DLD1 (cell line): ENCODE measurements around the gene IRF2.
"Not testable (repeated sequence)": the region's sequence is repeated elsewhere in the genome, so short reads cannot be mapped to it uniquely, and the experiment has no call there.

Experiments
- in situ Hi-C: cut with HindIII; loops from 2 replicates; pipeline ENCODE4 v1.10.0; 2017; ENCODE audit warnings: low sequenced_read_pairs

The IRF2 gene

DNA sequence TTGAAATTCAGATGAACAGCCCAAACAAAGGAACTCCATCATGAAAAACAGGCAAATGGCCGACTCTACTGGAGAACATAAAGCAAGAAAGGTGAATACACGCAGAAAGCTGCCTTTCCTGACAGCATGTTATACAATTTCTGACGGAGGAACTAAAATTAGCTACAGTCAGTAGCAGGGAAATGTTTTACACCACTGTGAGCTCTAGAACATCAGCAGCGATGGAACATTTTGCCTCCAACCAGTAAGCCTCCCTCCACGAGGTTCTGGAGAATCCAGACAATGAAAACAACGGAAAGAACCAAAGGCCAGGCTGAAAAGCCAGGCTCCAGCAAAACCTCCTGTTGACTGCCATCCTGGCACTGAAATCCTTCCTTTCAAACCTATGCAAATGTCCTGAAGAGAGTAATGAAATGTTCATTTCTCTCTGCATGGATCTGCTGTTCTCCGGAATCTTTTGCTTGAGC lies 78.9 kb downstream of the IRF2 start:
- in situ Hi-C loops = no loop called here

DNA sequence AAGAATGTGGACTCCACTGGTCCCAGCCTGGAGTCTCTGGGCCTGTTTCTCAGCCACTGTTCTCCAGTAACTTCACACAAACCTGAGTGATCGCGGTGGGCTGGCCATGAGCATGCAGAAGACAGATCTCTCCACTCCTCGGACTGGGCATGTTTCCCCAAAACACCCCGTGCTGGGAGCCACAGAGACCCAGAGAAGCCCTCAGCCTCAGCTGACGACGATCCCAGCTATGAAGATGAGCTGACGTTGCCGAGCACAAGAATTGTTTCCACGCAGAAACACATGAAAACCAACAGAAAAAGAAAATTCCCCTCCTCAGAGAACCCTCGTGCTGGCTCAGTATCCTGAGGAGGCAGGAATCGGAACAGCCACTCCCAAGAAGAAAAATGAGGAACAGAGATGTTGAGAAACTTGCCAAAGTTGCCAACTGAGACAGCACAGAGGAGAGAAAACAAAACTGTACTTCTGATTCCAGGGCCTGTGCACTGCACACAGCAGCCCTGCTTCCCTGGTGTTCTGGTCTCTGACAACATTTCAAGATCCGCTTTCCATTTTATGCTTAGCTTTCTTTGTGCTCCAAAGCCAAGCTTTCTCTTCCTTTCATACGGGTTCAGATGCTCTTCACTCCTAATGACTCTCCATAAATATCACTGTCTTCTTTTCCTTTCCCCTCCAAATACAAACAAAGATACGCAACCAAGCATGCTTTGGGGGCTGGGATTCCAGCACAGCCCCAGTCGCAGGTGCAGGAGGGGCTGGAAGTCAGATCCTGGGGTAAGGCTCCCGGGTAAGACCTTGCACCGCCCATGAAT lies 81.4 kb downstream of the IRF2 start:
- in situ Hi-C loops = no loop called here

DNA sequence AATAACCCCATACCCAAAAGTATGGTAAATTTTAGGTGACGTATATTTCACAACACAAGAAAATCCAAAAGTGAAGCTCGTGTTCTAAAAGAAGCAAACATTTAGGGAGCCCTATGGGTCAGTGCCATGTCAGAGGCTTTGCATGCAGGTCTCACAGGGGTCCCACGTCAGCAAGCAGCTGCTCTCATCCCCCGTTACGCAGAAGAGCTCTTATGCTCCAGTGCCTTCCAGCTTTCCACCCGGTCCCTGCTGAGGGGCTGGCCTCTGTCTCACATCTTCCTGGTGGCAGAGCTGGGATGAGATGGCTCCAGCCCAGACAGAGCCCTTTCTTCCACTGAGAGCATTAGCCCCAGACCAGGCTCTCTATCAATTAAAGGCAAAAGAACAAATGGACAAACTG lies 82.0 kb downstream of the IRF2 start:
- in situ Hi-C loops = no loop called here

DNA sequence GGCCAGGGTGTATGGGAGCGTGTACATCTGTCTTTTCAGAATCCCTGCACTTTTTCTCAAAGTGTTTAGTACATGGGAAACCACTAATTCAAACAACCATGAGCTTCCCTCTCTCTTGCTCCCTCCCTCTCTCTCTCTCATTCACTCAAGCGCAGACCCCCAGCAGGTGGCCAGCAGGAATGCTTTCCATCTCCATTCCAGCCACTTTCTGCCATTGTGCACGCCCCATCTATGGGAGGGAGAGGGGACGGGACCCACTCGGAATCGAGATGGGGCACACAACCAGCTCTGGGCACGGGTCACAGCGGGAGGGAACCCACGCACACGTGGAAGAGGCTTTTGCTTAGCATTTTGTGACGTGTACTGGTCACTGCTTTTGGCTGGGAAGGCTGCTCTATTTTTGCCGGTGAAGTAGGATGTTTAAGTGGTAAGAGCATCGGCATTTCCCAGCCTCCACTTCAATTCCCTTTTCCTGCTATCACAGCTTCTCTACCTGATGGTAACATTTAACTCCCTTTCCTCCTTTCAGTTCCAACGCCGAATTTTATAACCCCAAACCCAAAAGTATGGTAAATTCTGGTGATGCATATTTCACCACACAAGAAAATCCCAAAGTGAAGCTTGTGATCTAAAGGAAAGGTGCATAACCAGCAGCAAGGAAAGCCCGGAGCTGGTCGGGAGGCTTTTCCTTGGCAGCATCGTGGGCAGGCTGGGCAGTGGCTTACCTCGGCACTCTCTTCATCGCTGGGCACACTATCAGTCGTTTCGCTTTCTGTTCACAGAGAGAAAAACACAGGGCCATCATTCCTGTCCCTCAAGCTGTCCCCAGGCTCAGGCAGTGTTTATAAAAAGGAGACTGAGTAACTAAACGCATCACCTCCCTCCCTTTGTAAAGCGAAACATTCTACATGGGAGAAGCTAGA lies 84.1 kb downstream of the IRF2 start:
- in situ Hi-C loops = no loop called here

DNA sequence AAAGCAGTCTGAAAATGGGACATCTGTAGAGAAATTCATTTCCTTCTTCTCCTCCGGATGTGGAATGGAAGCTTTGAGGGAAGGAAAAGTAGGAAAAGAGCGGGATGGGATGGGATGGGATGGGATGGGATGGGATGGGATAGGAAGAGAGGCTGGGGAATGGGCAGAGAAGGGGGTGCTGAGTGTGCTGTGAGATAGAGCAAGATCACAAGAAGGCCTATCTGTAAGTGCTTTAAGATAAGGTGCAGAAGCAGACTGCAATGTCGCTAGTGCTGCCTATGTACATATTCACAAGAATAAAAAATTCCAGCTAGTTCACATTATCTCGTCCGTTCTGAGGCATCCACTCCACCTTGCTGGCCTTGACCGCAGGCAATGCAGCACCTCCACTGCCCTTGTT lies 86.2 kb downstream of the IRF2 start:
- in situ Hi-C loops = no loop called here

DNA sequence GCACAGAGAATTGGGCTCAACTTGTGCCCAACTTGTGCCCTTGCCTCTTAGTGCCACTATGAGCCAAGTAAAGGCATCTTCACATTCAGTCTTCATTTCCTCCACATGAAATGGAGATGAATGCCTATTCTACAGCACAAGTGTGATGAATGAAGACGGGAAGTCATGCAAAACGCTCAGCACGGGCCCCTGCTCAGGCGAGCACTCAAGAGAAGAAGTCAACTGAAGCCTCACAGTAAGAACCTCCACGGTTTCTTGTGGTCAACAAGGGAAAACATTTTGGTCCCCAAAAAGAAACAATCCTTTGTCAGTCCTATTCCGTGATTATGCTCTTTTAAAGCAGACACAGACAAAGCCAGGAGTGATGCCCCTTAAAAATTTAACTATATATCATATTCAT lies 87.0 kb downstream of the IRF2 start:
- in situ Hi-C loops = no loop called here

DNA sequence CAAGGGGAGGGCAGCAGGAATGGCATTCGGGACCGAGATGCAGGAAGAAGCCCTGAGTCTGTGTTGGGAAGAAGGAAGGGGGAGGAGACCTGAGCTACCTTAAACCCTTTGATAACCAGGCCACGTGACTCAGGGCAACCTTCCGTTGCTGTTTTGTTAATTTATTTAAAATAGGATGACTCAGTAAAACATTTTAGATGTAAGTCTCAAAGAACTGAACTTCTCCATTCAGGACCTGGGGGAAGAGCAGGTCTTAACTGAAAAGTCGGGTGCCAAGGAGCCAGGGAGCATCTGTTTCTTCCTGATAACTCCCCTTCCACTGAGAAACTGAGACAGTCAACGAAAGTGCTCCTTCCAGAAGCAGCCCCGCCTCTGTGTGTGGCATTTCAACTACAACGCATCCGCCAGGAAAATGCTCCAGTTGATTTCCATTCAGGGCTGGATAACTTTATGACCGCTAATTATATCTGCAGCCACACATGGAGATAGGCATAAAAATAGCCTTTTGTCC lies 88.0 kb downstream of the IRF2 start:
- in situ Hi-C loops = no loop called here

DNA sequence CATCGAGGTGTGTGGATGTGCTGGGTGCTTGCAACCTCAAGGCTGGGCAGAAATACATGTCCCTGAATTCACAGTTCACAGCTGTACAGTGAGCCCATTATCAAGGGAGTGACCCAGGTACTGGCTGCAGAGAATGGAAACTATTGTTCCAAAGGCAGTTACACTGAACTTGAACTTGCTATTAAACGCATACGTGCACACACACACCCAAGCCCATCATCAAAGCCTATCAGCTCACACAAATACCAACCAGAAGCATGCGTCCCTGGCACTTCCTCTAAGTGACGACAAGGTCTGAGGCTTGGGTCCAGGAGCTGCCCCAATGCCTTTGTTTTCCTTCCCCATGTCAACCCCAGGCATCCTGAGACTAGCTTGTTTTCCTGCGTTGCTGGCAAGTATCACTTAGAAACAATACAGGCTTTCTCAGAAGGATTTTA lies 88.6 kb downstream of the IRF2 start:
- in situ Hi-C loops = no loop called here

DNA sequence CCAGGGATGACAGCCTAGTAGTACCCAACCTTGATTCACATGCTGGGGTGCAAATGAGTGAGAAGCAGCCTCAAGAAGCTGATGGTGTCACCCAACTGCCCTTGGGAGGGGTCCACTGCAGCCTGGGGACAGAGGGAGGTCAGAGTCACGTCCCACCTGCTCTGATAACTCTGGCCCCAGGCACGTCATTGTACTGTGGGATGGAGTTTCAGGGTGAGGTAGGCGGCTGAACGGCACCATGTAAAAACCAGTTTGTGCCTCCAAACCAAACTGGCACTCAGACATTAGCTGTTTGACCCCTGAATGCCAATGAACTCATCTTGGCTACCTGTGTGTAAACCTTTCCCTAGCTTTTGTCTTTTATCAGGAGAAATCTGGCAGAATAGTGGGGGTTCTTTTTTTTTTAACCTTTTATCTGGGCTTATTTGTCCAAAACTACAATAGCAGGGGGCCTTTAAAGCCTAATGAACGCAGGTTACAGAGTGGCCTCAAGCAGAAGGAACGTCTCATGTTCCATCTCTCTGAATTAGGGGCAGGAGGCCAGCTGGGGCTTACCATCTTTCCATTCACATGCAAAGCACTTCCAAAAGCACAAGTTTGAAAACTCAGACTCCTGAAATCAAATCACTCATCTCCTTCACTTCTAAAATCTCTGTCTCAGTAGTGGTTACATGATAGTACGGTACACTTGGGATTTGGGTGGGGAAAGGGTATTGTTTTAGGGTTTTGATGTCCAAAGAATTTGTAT lies 89.4 kb downstream of the IRF2 start:
- in situ Hi-C loops = no loop called here

DNA sequence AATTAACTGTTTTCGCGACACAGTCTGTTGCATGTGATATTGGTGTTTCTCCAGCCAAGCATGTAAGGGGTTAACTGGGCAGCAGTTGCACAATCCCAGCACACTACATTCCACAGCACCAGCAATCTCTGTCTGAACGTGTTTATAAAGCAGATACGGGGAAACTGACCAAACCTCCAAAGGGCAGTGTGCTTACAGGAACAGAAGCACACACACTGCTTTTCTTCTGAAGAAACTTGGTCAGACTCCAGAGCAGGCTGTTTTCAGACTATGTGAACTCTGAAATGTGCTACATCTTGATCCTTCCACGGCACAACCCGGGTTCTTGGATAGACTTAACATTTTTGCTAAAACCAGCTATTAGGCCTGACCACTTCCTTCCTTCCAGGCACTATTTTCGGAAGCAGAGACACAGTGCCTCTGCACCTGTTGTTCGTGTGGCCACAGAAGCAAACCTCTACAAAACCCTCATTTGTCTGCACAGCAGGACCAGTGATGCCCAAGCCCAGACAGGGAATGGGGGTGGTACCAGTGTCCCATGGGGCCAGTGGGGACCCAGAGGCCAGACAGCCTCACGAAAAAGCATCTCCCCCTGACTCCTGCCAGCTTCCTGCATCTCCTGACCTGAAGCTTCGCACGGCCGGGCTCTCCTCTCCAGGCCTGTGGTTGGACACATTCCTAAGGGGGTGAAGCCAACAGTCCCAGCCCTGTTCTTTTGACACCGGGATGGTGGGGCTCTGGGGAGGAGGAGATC lies 90.1 kb downstream of the IRF2 start:
- in situ Hi-C loops = no loop called here

DNA sequence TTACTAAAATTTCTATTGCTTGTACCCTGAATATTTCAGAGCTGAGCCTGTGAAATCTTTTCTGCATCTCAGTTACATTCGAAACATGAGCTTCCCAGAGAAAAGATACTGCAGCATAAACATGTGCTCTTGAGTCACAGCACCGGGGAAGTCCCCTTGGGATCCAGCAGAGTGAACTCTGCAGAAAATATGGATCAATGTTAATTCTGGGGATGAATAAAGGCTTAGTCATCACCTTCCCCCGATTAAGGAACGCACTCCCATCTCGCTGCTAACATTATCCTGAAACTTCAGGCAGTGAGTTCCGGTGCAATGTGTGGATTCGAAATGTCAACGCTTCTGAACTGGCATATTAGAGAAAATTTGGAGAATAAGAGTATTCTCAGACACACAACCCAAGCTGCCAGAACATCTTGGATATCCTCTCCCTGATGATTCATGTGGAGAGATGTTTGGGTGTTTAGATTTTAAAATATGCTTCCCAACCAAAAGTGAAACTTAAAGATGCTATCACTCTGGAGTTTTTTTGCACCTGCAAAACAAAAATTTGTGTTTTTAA lies 90.8 kb downstream of the IRF2 start:
- in situ Hi-C loops = no loop called here

DNA sequence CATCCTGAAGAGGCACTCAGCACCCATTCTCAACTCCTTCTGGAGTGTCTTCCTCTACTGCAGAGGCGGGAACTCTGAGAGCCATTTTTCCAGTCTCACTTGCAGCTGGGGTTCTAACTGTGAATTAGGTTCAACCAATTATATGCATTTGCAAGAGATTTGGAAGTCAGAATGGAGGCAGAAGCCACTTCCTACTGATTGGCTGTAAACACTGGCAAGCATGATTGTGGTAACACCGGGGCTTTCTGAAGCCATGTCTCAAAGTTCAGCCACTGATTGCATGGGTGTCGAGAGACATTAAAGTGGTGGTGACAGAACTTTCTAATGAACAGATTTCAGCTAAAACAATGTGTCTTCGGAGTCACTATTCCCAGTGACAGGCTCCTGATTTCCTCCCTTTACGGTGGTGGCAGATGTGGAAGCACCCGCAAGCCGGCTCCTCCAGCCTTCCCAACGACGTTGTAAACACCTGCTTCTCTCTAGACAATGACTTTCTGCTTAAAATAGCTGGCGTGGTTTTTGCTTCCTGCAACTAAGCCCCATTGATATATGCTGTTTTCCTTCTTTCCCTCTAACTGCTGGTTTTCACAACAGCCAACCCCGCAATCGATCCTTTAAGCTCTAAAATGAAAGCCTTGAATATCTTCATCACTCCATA lies 92.0 kb downstream of the IRF2 start:
- in situ Hi-C loops = no loop called here

DNA sequence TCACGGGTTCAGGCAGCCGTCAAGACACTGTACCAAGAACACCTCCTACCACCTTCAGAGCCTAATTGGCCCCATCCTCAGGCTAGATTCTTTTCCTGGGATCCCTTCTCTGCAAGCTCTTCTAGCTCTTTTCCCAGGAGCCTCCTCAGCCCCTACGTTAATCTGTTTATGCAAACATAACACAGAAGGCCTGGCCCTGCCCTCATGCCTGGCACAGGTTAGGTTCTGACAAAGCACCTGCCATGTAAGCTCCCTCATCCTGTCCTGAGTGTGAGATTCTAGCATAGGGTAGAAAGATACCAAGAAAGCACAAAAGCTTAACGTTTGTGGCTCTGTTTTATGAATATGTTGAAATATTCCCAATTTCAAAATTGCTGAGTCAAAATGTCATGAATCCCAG lies 93.6 kb downstream of the IRF2 start:
- in situ Hi-C loops = no loop called here

DNA sequence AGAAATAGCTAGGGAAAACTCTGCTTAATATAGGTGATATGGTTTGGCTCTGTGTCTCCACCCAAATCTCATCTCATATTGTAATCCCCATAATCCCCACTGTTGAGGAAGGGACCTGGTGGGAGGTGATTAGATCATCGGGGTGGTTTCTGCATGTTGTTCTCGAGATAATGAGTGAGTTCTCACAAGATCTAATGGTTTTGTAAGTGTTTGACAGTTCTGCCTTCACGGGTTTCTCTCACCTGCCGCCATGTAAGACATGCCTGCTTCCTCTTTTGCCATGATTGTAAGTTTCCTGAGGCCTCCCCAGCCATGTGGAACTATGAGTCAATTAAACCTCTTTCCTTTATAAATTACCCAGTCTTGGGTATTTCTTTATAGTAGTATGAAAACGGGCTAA lies 94.1 kb downstream of the IRF2 start:
- in situ Hi-C loops = not testable (repeated sequence)

DNA sequence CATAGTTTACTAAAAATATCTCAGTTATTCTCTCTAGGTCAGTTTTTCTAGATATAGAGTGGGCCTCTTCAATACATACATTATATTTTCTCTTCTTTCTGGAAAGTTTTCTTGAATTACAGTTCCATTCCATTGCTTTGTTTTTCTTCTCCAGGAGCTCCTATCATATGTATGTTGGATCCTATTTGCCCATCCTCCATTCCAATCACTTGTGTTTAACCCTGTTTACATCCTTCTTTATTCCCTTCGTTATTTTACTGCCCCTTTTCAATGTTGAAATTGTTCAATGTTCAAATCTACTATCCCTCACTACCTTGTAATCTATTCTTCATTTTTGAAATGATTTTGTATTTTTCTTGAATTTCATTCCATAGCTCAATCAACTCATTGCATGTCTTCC lies 97.4 kb downstream of the IRF2 start:
- in situ Hi-C loops = no loop called here

DNA sequence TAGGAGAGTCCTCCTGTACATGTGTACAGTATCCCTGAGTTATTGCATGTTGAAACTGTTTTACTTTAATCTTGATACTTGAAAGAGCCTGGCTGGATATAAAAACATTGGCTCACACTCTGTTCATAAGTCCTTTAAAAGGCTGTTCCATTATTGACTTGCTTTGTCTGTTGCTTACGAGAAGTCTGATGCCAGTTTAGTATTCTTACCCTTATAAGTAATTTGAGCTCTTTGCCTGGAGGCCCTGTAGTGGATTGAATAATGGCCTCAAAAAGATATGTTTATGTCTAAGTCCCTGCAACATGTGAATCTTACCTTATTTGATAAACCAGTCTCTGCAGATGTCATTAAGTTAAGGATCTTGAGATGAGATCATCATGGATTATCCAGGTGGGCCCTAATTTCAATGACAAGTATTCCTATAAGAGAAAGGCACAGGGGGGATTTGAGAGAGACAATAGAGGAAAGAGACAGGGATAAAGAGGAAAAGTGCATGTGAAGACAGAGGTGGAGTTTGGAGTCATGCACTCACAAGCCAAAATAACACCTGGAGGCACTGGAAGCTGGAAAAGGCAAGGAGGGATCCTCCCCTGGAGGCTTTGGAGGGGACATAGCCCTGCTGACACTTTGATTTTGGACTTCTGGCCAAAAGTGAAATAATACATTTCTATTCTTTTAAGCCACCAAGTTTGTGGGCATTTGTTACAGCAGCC lies 98.1 kb downstream of the IRF2 start:
- in situ Hi-C loops = no loop called here

DNA sequence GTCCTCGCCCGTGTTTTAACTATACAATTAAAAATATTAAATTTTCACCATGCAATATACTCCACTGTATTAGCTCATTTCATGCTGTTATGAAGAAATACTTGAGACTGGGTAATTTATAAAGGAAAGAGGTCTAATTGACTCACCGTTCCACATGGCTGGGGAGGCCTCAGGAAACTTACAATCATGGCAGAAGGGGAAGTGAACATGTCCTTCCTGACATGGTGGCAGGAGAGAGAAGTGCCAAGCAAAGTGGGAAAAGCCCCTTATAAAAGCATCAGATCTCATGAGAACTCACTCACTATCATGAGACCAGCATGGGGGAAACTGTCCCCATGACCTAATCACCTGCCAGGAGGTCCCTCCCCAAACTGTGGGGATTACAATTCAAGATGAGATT lies 98.7 kb downstream of the IRF2 start:
- in situ Hi-C loops = not testable (repeated sequence)

DNA sequence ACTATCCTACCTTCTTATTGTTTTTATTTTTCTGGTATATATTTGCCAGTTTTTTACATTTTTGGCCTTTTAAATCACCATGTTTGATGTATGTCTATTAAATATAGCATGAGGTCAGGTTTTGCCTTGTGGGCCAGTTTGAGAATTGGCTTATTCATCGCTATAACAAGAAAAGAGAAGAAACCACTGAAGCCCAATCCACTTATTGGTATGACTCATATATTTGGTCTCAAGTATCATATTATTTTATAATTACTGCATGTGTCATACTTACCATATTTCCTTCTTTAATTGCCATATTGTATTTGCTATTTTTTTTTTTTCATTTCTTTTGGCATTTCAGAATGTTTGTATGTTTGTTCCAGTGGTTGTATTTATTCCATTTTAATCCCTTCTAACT lies 99.3 kb downstream of the IRF2 start:
- in situ Hi-C loops = no loop called here

DNA sequence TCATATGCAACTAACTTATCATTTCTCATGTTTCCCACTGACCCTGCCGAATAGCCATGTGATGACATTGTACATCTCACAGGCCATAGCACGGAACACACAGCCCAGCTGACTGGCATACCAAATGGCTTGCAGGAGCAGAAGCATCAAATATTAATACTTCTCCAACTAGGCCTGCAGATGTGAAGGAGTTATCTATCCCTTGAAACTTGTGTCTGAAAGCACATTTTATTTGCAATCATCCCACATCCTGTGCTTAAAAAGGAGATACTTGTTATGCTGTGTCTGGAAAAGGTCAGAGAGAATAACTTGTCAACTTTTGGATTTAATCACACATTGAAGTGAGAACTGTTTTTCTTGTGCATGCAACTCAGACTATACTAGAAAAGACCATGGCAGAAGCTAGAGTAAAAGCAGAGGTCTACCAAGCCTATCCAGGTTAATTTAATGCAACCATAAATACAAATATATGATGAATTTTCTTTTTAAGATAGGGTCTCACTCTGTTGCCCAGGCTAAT lies 100.4 kb downstream of the IRF2 start:
- in situ Hi-C loops = no loop called here
